HG02759 (cell line): ENCODE measurements around the gene RPTOR.

Experiments used
- ATAC-seq: cut with Tn5 transposase; IDR thresholded peaks from one replicate; pipeline ENCODE4 v1.9.1; 2021; ENCODE audit warnings: mild to moderate bottlenecking, moderate library complexity; ENCODE audit not compliant: unreplicated experiment

RPTOR gene

GRCh38 chr17:80930335-80931279 lies 386.0 kb downstream of the RPTOR start:
- no peak for ATAC-seq

GRCh38 chr17:80931421-80932265 lies 387.0 kb downstream of the RPTOR start:
- no peak for ATAC-seq

- ATAC-seq = no peak
Observed at GRCh38 chr17:80935526-80935925, 390.9 kb downstream of the RPTOR start.

GRCh38 chr17:80936218-80936617 lies 391.6 kb downstream of the RPTOR start:
- ATAC-seq = no peak

GRCh38 chr17:80936723-80937122 lies 392.1 kb downstream of the RPTOR start:
- ATAC-seq = no peak

GRCh38 chr17:80937462-80938381 lies 393.1 kb downstream of the RPTOR start:
- no peak for ATAC-seq

GRCh38 chr17:80938556-80938955 lies 393.9 kb downstream of the RPTOR start:
- ATAC-seq = no peak

GRCh38 chr17:80939151-80940145 lies 394.8 kb downstream of the RPTOR start:
- no peak for ATAC-seq

- no peak for ATAC-seq
Observed at GRCh38 chr17:80940171-80941123, 395.8 kb downstream of the RPTOR start.

- ATAC-seq = no peak
Observed at GRCh38 chr17:80941171-80941570, 396.5 kb downstream of the RPTOR start.

GRCh38 chr17:80941743-80942422 lies 397.2 kb downstream of the RPTOR start:
- ATAC-seq = no peak

GRCh38 chr17:80942423-80943345 lies 398.0 kb downstream of the RPTOR start:
- ATAC-seq = no peak

- no peak for ATAC-seq
Observed at GRCh38 chr17:80943346-80944145, 398.9 kb downstream of the RPTOR start.

- no peak for ATAC-seq
Observed at GRCh38 chr17:80944326-80944725, 399.7 kb downstream of the RPTOR start.

- no peak for ATAC-seq
Observed at GRCh38 chr17:80945736-80946135, 401.1 kb downstream of the RPTOR start.

- ATAC-seq = no peak
Observed at GRCh38 chr17:80946449-80946848, 401.8 kb downstream of the RPTOR start.
